CD4-positive, alpha-beta T cell treated with Interleukin-15 for 1 hour (primary cell): ENCODE data around the gene C20orf144.
"Not testable (repeated sequence)": the region's sequence is repeated elsewhere in the genome, so short reads cannot be mapped to it uniquely, and the experiment has no call there.

Experiments used
- DNase-seq: peaks from one replicate; pipeline ENCODE4 v3.0.0-alpha.2; 2020

C20orf144 gene

DNA sequence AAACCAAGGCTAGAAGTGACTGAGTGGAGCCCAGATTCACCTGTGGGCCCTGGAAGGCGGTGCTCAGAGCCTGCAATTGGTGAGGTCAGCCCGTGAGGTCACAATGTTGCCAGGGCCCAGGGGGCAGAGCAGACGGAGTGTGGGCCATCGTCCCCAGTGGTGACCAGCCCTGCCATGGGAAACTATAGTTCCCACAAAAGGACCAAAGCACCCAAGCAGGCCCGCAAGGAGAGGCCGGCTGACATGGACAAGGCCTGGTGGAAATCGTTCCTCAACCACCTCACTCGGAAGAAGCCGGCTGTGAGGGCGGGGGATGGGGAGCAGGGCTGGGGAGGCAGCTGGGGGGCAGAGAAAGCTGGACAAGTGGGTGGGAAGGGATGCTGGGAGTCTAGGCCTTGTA lies at the start of gene C20orf144:
Gene C20orf144 (plus strand): TSS at position 156 of the 400 bp plus-strand sequence. CDS start 19 bp downstream, at position 175.
- no peak for DNase-seq

DNA sequence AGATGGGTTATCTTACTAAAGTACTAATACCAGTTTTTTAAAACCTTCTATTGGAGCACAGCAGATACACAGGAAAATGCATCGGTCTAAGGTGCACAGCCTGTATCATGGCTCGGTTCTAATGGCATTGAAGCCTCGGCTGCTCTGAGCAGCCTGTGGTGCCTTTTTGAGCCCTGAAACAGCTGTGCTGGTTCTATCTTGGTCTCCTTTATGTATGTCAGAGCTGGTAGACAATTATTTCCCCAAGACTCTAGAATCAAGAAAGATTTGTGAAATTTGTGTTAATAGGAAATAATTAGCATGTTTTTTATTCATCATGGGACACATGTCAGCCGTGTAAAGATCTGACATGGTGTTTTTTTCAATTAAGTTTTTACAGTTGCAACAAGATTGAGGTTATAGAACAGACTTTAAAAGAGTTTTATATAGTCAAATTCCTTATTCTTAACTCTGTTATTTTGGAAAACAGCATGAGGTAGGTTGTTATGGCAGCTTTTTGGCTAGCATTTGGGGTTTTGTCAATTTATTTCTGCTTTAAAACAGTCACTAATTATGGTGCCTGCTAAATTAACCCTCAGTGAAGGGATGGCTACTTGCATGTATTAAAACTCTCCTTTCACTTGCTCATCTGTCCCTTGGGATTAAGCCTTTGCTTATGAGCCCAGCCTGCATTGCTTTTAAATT lies 40.3 kb upstream of the C20orf144 start:
- DNase-seq = no peak

DNA sequence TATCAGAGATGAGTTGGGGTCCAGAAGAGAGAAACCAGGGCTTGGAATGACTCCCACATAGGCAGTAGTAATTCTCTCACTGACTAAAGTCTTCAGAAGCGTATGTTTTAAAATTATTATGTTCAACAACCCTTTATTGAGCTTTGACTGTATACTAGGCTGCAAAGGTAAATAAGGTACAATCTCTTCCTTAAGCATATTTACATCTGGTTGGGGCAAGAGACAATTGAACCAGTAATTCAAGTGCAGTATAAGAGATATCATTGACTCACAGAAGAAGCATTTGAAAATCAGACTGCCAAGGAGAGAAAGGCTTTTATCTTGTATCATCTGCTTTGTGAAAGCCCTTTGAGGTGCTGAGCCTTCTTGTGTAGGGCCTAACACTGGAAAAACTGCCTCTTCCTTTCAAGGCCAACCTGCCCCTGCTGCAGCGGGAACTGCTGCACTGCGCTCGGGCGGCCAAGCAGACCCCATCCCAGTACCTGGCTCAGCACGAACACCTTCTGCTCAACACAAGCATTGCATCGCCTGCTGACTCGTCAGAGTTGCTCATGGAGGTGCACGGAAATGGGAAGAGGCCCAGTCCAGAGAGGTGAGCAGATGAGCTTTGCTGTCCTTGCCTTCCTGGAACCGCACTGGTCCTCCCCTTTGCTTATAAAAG lies 39.3 kb upstream of the C20orf144 start:
- no peak for DNase-seq

DNA sequence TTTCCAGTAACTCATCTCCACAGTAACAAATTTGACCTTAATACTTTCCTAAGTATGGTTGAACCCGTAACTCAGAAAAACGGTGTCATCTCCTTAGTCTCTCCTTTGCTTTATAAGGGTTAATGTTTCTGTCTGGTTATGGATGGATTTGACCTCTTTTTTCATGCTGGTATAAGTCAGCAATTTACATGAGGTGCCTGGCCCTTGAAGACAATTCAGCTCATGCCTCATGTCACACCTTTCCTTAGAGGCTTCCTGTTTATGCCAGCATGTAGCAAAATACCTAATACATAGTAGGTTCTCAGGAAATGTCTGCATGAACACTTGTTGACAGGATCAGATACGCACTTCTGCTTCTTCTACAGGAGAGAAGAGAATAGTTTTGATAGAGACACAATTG lies 37.7 kb upstream of the C20orf144 start:
- no peak for DNase-seq

DNA sequence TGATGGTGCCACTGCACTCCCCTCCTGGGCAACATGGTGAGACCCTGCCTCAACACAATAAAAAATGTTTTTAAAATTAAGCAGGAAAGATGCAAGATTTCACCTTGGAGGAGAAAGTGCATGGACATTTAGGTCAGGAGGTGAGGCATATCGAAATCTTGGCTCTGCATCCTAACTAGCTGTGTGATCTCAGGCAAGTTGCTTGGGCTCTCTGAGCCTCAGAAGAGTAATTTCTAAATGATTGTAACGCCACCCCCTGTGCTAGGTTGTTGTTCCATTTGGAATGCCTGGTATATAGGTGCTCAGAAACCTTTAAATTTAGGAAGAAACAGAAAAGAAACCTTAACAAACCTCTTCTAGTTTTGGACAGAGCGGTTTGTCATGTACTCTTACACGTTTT lies 35.9 kb upstream of the C20orf144 start:
- no peak for DNase-seq

DNA sequence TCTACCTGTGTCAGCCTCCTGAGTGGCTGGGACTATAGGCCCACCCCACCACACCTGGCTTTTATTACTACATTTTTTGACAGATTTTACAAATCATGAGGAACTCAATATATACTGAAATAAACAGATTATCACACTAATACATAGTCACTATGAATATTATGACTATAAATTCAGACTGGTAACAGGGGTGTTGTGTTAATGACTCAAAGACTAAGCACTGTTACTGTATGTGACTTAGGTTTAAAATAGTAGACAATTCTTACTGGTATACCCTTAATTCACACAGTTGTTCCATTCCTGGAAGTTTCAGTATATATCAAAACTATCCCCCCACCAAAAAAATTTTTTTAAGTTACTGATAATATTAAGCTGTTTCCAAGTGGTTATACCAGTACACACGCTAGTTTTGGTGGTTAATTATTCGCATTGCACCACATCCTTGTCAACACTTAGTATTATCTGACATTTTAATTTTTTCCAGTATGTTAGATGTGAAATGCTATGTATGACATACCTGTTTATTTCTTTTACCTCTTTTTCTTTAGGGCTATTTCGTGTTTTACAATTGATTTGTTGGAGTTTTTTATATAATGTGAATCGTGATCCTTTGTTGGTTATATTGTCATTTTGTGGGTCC lies 34.4 kb upstream of the C20orf144 start:
- no peak for DNase-seq

DNA sequence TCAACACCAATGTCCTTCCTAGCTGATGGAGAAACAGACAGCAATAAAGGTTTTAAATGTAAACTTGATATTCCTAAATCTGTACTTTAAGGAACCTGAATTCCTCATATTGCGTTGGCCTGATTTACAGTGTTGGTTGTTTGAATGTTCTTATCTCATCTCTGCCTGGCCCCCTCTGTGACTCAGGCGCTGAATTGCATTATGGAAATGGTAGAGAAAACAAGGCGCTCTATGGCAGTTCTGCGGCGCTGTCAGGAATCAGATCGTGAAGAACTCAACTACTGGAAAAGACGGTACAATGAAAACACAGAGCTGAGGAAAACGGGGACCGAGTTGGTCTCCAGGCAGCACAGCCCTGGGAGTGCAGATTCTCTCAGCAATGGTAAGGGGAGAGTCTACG lies 32.6 kb upstream of the C20orf144 start:
- DNase-seq = no peak

DNA sequence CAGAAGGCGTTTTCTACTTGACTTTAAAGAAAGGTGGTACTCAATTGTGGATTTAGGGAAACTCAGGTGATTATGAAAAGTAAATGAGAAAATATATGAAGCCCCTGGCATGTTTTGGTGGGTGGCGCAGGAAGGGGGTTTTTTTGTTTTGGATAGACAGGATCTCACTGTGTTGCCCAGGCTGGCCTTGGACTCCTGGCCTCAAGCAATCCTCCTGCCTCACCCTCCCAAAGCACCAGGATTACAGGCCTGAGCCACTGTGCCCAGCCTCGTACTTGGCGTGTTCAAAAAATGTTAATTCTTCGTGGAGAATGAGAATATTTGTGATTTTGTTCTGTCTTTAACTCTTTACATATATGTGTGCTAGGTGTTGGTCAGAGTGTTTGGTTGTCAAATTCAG lies 32.1 kb upstream of the C20orf144 start:
- DNase-seq = no peak

DNA sequence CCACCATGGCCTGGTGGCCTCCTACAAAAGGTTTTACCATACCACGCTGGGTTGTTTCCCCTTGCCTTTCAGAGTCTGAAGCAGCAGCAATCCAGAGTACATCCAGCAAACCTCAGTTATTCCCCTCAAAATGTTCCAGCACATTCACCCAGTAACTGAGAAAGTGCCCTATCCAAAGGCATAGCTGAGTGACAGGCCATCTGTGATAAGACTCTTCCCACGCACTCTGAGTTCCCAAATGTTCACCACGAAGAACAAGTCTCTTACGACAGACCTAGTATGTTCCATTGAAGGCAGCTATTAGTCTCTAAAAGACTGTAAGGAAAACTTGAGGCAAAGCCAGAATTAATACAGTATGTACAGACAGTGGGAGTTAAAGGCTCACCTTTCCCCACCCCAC lies 31.6 kb upstream of the C20orf144 start:
- DNase-seq = no peak

DNA sequence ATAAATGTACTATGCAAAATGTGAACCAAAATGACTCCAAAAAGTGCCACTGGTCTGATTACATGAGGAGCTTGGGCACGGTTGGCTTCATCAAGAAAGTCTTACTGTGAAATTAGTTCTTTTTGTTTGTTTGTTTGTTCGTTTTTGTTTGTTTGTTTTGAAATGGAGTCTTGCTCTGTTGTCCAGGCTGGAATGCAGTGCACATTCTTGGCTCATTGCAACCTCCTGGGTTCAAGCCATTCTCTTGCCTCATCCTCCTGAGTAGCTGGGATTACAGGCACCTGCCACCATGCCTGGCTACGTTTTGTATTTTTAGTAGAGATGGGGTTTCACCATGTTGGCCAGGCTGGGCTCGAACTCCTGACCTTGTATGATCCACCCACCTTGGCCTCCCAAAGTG lies 30.2 kb upstream of the C20orf144 start:
- not testable (repeated sequence) for DNase-seq

DNA sequence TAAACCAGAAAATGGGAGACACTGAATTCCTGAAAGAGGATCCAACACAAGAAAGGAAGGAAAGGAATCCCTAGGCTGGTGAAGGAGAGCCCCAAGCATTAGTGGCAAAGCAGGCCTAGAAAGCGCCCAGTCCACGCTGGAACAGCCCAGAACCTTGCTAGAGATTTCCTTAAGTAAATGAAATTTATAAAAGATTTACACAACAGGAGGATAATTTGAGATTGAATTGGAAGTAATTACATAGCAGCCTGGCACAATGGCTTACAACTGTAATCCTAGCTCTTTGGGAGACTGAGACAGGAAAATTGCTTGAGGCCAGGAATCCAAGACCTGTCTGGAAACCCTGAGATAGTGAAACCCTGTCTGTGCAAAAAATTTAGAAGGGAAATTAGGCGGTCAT lies 26.8 kb upstream of the C20orf144 start:
- DNase-seq = no peak

DNA sequence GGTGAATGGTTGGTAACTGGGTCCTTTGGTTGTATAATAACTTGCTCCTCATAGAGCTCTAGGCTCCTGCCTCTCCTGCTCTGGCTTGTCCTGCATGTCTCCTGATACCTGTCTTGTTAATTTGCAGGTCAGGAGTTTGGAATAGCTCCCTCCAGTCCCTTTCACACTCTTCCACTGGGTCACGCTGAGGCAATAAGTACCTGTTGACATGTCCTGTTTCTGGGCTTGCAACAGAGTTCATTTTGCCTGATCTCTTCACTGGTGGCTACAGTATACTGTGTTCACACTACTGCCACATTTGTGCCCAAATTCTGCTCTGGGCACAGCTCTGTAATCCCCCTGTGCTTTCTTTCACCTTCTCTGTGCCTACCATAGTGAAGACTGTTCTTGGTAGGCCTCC lies 25.4 kb upstream of the C20orf144 start:
- no peak for DNase-seq

DNA sequence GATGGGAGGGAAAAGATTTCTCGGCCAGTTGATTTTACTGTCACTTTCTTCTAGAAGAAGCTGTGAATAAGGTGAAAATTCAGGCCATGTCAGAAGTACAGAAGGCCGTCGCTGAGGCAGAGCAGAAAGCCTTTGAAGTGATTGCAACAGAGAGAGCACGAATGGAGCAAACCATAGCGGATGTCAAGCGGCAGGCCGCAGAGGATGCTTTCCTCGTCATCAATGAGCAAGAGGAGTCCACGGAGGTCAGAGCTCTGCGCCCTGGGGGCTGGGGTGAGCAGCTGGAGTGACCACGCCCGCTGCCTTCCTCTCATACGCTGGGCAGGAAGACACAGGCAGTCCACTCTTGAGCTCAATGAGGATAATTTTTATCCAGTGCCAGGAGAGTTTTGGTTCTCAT lies 21.8 kb upstream of the C20orf144 start:
- DNase-seq = no peak

DNA sequence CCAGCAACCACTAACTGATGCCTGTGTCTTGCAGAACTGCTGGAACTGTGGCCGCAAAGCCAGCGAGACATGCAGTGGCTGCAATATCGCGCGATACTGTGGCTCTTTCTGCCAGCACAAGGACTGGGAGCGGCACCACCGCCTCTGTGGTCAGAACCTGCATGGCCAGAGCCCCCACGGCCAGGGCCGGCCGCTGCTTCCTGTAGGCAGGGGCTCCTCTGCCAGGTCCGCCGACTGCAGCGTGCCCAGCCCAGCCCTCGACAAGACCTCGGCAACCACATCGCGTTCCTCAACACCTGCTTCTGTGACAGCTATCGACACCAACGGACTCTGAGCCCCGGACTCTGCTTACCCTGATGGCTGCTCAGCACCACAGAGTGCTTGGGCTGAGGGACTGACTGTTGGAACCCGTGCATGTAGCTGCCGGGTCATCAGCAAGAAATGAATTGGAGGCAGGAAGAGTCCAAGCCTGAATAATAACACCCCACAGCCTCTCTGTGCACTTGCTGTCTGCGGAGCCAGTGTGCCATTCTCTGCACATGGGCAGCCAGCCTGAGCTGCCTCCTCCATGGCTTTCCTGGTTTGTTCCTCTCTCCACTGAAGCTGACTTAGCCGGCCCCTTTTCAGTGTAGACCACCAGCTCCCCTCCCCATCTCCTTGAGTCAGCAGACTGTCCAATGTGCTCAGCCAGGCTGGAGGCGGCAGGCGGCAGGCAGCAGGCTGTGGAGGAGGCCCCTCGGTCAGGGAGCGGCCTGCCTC lies 17.6 kb upstream of the C20orf144 start:
- no peak for DNase-seq

DNA sequence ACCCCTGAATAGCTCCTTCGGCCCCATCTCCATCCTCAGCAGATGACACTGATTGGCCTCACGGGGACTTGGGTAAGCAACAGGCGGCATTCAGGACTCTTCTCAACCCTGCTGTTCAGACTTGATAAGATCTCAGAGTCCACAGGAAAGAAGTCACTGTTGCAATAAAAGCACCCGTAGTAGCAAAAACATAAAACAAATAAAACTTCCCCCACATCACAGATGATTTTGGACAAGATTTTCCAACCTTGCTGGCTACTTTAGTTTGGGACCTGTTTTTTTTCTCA lies 17.1 kb upstream of the C20orf144 start:
- no peak for DNase-seq

DNA sequence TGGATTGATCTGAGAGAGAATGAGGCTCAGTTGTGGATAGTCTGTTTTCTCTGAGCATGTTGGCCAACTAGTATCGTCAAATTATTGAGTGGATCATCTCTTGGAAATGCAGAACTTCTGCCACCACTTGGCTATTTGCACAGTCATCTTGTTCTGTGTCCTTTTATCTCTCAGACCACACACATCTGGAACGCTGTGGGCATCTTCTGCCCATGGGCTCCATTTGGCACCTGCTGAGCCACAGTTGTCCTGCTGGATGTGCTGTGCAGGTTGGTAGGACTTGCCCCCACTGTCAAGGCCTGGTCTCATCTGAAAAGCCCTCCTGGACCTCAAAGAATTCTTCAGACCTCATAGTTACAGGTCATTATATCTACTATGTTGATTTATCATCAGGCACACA lies 16.7 kb upstream of the C20orf144 start:
- DNase-seq = no peak

DNA sequence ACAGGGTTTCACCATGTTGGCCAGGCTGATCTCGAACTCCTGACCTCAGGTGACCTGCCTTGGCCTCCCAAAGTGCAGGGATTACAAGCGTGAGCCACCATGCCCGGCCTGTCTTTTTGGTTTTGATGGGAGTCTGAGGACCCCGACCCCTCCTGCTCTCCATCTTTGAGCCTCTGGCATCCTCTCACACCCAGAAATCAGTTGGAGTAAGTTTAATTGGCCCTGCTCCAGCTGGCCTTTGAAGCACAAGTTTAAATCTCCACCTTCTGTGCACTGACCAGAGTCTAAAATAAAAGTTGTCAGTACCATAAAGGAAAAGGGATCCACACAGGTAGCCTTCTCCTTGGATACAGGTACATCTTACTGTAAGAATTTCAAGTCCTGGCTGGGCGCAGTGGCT lies 15.9 kb upstream of the C20orf144 start:
- DNase-seq = no peak

DNA sequence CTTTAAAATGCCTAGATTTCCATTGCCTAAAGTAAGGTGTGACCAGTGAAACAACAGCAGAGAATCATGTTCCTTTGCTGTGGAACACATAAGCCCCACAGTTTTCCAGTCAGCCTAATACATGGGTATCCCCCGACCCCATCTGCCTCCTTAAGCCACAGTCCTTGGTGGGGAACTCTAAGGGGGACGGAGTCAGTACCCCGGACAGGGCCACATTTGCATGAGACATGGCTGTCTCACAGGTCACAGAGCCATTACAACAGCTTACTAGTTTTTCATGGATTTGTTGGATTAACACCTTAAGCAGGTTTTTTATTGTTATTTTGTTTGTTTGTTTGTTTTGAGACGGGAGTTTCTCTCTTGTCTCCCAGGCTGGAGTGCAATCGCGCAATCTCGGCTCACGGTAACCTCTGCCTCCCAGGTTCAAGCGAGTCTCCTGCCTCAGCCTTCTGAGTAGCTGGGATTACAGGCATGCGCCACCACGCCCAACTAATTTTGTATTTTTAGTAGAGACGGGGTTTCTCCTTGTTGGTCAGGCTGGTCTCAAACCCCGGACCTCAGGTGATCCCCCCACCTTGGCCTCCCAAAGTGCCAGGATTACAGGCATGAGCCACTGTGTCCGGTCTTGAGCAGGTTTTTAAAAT lies 15.0 kb upstream of the C20orf144 start:
- not testable (repeated sequence) for DNase-seq

DNA sequence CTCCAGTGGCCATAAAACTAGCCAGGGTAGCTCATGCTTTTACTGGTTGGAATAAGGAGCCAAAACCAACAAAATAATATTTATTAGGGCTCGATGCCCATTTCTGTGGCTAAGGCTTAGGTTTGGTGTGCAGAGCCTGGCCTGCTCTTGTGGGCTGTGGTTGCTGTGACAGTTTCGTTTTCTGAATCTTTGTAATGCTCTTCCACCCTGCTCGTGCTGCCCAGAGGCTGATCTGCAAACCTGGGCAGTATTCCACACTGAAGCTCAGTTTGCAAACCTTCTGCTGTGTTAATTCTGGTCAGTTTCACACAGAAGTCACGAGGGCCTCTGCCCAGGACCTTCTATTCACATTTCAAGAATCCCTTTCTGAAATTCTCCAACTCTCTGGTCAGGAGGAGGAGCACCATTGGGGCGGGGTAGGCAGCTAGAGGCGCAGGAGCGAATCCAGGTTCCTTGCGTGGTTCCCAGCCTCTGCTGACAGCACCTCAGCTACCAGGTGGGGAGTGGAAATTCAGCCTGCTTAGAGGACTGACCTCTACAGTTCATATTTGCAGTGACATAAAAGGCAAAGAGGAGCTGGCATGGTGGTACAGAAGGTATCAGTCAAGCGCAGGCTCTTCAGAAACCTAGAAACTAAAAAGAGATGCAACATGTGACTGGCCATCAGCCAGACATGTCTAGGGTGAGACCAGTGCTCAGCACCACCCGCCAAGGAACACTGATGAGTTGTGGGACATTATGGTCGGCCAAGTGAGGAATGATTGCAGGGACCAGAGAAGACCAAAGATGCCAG lies 14.3 kb upstream of the C20orf144 start:
- no peak for DNase-seq

DNA sequence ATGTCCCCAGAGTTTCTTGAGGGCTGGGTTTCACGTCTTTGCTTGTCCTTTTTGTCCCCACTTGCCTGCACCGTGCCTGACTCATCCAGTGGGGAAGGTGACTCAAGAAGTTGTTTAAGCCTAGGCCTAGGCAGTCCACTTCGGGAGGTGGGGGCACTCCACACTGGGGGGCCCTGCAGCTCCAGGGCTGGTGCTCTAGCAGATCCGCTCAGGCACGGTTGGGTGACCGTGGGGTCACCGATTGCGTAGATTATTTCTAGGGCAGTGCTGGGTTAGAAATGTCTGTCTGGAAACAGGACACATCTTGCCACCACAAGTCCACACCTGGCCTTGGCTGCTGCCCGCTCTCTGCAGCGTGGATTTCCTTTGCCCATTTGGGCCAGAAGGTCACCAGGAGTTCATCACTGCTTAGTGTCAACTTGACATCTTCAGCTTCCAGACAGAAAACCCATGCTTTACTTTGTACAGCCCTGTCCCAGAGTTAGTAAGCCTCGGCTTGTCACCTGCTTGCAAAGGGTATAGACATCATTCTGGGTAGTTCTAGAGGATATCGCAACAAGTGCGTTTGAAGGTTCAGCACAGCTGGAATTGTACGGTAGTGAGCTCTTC lies 13.6 kb upstream of the C20orf144 start:
- DNase-seq = no peak

DNA sequence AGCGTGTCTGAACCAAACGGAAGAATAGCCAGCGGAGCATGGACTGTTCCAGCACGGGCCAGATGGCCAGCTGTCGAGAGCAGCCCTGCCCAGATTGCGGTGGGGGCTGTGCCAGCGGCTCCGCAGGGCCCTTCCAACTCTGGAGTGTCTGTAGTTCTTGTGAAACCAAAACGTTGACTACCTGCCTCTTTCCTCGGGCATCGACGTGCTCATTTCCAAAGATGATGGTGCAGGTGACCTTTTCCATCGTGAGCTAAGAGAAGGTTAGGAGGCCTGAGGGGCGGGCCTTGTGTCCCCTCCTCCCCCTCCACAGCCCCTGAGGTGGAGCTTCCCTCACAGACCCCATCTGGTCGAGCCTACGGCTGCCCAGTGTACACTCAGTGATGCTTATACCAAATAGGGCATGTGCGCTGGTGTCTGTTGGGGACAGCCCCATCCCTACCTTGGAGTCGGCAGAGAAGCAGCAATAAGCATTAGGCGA lies 12.9 kb upstream of the C20orf144 start:
- no peak for DNase-seq
